GM23248 (cell line): ENCODE data around the gene APBA2.

Source experiments
- EZH2 ChIP-seq: fragments of 200-600 bp; sonication (generic); IDR thresholded peaks from 2 replicates; pipeline ENCODE4 v1.6.1; 2018; ENCODE audit warnings: antibody characterized with exemption, mild to moderate bottlenecking; ENCODE audit not compliant: insufficient read depth, poor library complexity, severe bottlenecking
- EZH2phosphoT487 ChIP-seq: fragments of 200-600 bp; sonication (generic); IDR thresholded peaks from 2 replicates; pipeline ENCODE4 v1.6.1; 2018; ENCODE audit warnings: antibody characterized with exemption, moderate library complexity, mild to moderate bottlenecking, low read depth; ENCODE audit not compliant: insufficient read depth

GRCh38 chr15:28954466-28955159 lies 68.8 kb downstream of the APBA2 start:
- TF ChIP-seq EZH2 (no peak), EZH2phosphoT487 (no peak)
